SKM-1 treated with dmso at 0.1 percent for 144 hours (cell line): ENCODE measurements around the gene SERTAD3.
"Not testable (repeated sequence)": the region's sequence is repeated elsewhere in the genome, so short reads cannot be mapped to it uniquely, and the experiment has no call there.

Experiments used
- DNase-seq: peaks from one replicate; lab custom pipeline; 2025; ENCODE audit not compliant: unreplicated experiment; lab: John Stamatoyannopoulos, UW

The SERTAD3 gene

GRCh38 chr19:40411125-40411842 lies 32.9 kb downstream of the SERTAD3 start:
- DNase-seq: no peak

DNA sequence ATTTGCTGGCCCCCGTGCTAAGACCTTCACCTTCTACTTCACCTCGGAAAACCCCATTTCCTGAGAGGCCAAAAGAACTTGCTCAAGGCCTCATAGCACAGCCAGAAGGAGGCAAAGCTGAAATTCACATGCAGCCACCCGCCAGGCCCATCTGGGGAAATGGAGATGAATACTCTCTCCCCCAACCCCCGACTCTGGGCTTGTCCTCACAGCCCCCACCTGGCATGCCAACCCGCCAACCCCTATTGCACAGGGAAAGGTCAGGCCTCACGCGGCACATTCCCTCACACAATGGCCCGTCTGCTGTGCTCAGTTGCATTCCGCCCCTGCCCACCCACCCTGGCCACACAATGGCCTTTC lies 34.1 kb downstream of the SERTAD3 start:
- no peak for DNase-seq

GRCh38 chr19:40408598-40408925 lies 35.6 kb downstream of the SERTAD3 start:
- not testable (repeated sequence) for DNase-seq

DNA sequence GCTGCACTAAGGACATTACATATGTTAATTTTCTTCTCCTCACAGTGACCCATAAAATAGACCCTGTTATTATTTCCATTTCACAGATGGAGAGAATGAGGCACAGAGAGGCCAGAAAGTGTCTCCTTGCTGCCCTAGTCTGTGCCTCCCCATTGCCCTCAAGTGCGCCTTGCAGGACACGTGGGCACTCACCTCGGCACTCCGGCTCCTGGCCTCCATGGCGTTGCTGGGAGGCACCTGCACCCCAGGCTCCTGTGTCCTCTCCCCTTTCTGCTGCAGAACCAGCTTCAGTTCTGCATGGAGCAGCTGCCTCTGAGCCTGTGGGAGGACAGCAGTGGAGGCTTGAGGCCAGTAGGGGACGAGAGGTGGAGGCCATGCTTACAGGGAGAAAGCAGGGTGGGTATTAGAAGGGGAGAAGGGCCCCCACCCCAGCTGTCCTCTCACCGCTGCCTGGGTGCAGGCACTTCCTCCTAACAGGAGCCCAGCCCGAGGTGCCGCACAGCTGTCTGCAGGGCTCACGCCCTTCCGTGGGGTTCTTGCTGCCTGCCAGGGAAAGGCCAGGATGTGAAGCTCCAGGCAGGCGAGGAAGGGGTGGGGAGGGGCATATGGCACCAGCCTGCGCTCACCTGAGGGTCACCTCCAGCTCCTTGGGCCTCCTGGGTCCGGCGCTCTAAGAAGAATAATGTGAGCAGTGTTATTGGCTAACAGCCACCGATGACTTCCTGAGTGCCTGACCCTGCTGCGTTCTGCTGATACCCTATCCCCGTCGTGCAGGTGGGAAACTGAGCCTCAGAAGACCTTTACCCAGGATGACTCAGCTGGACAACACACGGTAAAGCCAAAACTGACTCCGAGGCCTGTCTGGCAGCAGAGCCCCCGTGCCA lies 36.2 kb downstream of the SERTAD3 start:
- DNase-seq: no peak

- peak; percentile 87 for DNase-seq
Measured at GRCh38 chr19:40403262-40403984, 40.7 kb downstream of the SERTAD3 start.

- DNase-seq: no peak
Measured at GRCh38 chr19:40400559-40400958, 43.6 kb downstream of the SERTAD3 start.

GRCh38 chr19:40398417-40399131 lies 45.6 kb downstream of the SERTAD3 start:
- DNase-seq: no peak

- DNase-seq: no peak
Measured at GRCh38 chr19:40397568-40397906, 46.6 kb downstream of the SERTAD3 start.

DNA sequence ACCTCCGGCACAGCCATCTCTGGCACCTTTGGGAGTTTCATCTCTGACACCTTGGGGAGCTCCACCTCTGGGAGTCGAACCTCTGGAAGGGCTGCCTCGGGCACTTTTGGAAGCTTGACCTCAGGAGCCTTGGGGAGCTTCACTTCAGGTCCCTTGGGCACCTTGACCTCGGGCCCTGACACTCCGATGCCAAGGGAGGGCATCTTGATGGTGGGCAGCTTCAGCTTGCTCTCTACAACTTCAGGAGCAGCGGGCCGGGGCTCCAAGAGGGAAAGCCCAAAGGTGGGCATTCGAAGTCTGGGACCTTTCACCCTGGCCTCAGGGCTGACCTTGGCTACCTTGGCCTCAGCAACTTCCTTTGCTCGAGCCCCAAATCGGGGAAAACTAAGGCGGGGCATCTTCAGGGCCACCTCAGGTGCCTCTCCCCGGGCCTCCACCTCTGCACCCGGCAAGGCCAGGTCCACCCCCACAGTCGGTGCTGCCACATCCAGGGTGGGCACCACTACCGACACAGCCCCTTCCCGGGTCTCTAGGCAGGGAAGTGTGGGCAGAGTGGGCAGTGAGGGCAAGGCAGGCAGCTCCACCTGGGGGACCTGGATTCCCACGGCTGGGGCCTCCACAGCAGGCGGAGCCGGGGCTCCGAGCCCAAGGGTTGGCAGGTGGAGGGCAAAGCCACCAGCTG lies 47.1 kb downstream of the SERTAD3 start:
- no peak for DNase-seq

GRCh38 chr19:40395956-40396355 lies 48.2 kb downstream of the SERTAD3 start:
- no peak for DNase-seq

DNA sequence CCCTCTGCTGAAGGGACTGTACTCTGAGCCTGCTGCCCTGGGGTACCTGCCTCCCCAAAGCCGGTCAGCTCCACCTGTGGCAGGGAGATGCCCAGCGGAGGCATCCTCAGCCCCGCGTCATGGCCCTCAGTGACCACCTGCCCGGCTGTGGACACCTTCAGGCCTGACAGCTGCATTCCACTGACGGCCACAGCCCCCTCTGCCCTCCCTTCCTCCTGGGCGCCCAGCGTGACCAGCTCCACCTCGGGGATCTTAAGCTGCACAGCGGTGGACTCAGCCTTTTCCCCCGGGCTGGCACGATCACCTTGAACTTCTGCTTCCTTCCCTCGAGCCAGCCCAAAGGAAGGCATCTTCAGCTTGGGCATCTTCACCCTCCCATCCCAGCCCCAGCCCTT lies 49.3 kb downstream of the SERTAD3 start:
- no peak for DNase-seq

DNA sequence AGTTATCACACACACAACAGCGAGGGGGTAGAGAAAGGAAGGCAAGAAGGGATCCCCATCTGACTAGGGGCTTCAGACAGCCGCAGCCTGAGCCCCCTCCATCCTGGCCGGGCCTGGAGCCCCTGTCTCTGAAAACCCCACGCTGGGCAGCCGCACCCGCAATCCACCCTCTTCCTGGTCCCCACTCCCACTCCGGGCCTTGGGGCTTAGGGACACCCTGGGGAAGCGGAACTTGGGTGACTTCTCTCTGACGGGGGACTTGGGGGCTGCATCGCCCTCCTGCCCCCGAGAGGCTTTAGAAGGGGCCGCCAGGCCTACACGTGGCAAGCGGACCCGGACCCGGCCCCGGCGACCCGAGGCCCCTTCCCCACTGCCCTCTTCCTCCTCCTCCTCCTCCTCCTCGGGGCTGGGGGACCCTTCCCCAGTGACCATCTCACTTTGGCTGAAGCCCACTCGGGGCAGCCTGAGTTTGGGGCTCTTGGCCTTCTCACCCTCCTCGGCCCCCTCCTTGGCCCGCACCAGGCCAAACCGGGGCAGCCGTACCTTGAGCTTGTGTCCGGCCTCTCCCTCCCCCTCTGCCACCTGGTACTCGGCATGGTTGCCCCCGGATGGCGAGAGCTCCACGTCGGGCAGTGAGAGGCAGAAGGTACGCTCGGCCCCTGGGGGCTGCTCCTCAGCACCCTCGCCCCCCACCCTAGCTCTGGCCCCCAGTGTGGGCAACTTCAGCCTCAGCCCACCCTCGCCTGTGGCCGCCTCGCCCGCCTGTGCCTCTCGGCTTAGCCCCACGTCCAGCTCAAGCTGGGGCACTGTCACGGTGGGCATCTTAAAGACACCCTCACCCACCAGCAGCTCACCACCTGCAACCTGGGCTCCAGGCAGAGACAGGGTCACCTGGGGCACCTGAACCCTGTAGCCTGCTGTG lies 50.0 kb downstream of the SERTAD3 start:
- no peak for DNase-seq

DNA sequence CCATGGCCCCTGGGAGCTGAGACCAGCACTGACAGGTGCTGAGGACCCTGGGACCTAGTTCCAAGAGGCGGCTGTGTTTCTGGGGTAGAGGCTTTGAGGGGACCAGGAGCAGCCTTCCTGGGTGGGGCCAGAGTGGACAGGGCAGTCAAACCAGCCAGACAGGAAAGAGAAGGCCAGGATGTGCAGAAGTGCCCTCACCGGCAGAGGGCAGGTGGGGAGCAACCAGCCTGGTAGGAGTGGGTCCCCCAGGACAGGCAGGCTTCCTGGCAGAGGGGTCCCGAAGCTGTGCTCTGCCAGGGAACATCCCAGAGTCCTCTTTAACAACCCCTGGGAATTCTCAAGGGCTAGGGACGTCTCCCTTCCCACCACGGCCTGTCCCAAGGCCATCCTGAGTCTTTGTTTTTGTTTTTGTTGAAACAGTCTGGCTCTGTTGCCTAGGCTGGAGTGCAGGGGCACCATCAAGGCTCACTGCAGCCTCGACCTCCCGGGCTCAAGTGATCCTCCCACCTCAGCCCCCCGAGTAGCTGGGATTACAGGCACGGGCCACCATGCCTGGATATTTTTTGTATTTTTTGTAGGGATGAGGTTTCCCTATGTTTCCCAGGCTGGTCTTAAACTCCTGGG lies 51.1 kb downstream of the SERTAD3 start:
- DNase-seq: no peak

DNA sequence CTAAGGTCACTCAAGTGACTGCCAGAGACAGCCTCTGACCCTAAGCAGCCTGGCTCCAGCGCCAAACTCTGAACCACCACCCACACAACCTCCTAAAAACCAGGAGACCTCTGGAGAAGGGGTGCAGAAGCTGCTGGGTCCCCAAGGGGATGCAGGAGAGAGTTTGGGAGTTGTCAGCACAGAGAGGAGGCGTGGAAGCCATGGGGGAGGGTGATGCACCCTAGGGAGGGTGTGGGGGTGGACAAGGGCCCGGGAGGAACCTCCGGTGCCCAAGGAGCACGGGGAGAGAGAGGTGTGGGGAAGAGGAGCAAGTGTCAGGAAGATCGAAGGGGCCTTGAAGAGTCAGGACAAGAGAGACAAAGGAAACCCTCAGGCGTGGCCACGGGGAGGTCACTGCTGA lies 52.0 kb downstream of the SERTAD3 start:
- no peak for DNase-seq
